ENCODE data around the gene HLA-DMA.

- TF ChIP-seq JUN (IDR thresholded peaks at IDR 0.05; ENCODE audit: low read depth, low read length): no peak
- no peak for TF ChIP-seq EZH2 (IDR thresholded peaks at IDR 0.05; ENCODE audit: low read depth, low read length, severe bottlenecking)
- TF ChIP-seq CEBPB (IDR thresholded peaks at IDR 0.05; ENCODE audit: low read depth, low read length): no peak
- no peak for TF ChIP-seq POLR2A (IDR thresholded peaks at IDR 0.05; ENCODE audit: control extremely low read depth in 1 of 2, low read depth in 2 of 2, low read length in 2 of 2)
- TF ChIP-seq CTCF (IDR thresholded peaks at IDR 0.05; ENCODE audit: control extremely low read depth in 1 of 3, insufficient read depth in 1 of 3, low read depth in 1 of 3, low read length in 3 of 3): no peak
- no peak for TF ChIP-seq USF2 (IDR thresholded peaks at IDR 0.05; ENCODE audit: low read length)
- TF ChIP-seq MAFK (IDR thresholded peaks at IDR 0.05; ENCODE audit: low read depth, low read length): no peak
- no peak for TF ChIP-seq KDM1A (IDR thresholded peaks at IDR 0.05; ENCODE audit: borderline replicate concordance, low read length)
- TF ChIP-seq NRF1 (IDR thresholded peaks at IDR 0.05; ENCODE audit: low read depth, low read length): no peak
- no peak for TF ChIP-seq SP1 (IDR thresholded peaks at IDR 0.05; ENCODE audit: low read depth, low read length)
- TF ChIP-seq CHD7 (IDR thresholded peaks at IDR 0.05; ENCODE audit: insufficient replicate concordance, low read length): no peak
- no peak for TF ChIP-seq RXRA (IDR thresholded peaks at IDR 0.05; ENCODE audit: insufficient read depth, low read depth, low read length)
Observed at GRCh38 chr6:32960563-32960962, 7.7 kb upstream of the HLA-DMA start.

All from H1 (cell line).